Endothelial cell of umbilical vein (primary cell): Measurements from ENCODE around the gene INHBC. TPM values are rescaled to one million over a fixed set of nuclear protein-coding genes. Genes with fewer than 3 reads are reported as not detected.
A peak's percentile ranks its signal among the peaks of the same experiment; 100 is the strongest.

Experiments
- BruUV-seq: library from RNA; stranded (reverse); fragments of 400-500 nt; replicated peaks from 2 replicates; lab custom pipeline; 2021; lab: Mats Ljungman, UMichigan
- CTCF ChIA-PET: fragments of 300-600, 350-600 bp; sonication (Branson Sonifier 250); formaldehyde crosslinking; loops from one replicate; lab custom pipeline; 2021; ENCODE audit warnings: antibody characterized with exemption, inconsistent platforms; lab: Charles Lee
- POLR2A ChIA-PET: fragments of 300-600, 350-600 bp; sonication (Branson Sonifier 250); formaldehyde crosslinking; loops from one replicate; lab custom pipeline; 2021; ENCODE audit warnings: antibody characterized with exemption, inconsistent platforms; lab: Charles Lee
- DNase-seq: peaks from one replicate; pipeline ENCODE4 v3.0.0-alpha.2; 2011; ENCODE audit warnings: low read depth, low spot score
- FAIRE-seq: peaks from 2 replicates; lab custom pipeline; 2011; peaks lifted over from hg19 to GRCh38; lab: Jason Lieb, UNC
- H2AFZ ChIP-seq: 2 replicates; pipeline ENCODE4 v1.6.0; 2012; ENCODE audit warnings: low read depth, low read length, control low read depth, inconsistent platforms
- H3K27ac ChIP-seq: 2 replicates; pipeline ENCODE4 v1.5.1; 2011; ENCODE audit warnings: low read depth, mild to moderate bottlenecking, control low read depth, low read length, moderate library complexity; ENCODE audit not compliant: insufficient read depth
- H3K27me3 ChIP-seq, 2 experiments: 2 replicates each; pipeline versions ENCODE4 v1.6.0 to v1.6.1; 2011; ENCODE audit warnings: low read length in 2 of 2, mixed read lengths in 1 of 2; ENCODE audit not compliant: control insufficient read depth in 2 of 2, insufficient read depth in 2 of 2
- H3K36me3 ChIP-seq, 2 experiments: 2 replicates in 1 of 2; 3 replicates in 1 of 2; pipeline ENCODE4 v1.5.1; 2011; ENCODE audit warnings: low read length in 2 of 2, mild to moderate bottlenecking in 1 of 2, moderate library complexity in 1 of 2; ENCODE audit not compliant: control insufficient read depth in 2 of 2, insufficient read depth in 2 of 2; ENCODE audit errors: extremely low read depth in 1 of 2
- H3K4me1 ChIP-seq: 3 replicates; pipeline ENCODE4 v1.5.1; 2011; ENCODE audit warnings: mild to moderate bottlenecking, low read length; ENCODE audit not compliant: control insufficient read depth, insufficient read depth; ENCODE audit errors: extremely low read depth
- H3K4me2 ChIP-seq: 2 replicates; pipeline ENCODE4 v1.6.1; 2011; ENCODE audit warnings: low read length, control low read depth, mixed read lengths; ENCODE audit not compliant: insufficient read depth
- H3K4me3 ChIP-seq, 3 experiments: fragments of 200-600 bp in 1 of 3; sonication (generic), shearing (Covaris generic) in 1 of 3; replicated peaks in 1 of 3; 2 replicates each; pipeline ENCODE4 v1.5.1; 2011 to 2016; ENCODE audit warnings: control low read depth in 3 of 3, low read length in 3 of 3, mild to moderate bottlenecking in 2 of 3, inconsistent platforms in 1 of 3, low read depth in 1 of 3, moderate library complexity in 1 of 3; ENCODE audit not compliant: insufficient read depth in 1 of 3
- H3K79me2 ChIP-seq: 2 replicates; pipeline ENCODE4 v1.6.0; 2012; ENCODE audit warnings: low read length, inconsistent platforms; ENCODE audit not compliant: control insufficient read depth, insufficient read depth
- H3K9ac ChIP-seq: replicated peaks from 2 replicates; pipeline ENCODE3; 2011; ENCODE audit warnings: low read length, control low read depth; ENCODE audit not compliant: insufficient read depth; ENCODE audit errors: extremely low read depth
- H3K9me1 ChIP-seq: replicated peaks from 3 replicates; pipeline ENCODE4 v1.6.0; 2011; ENCODE audit warnings: mild to moderate bottlenecking, low read length; ENCODE audit not compliant: control insufficient read depth, insufficient read depth; ENCODE audit errors: extremely low read depth
- H3K9me3 ChIP-seq: replicated peaks from 2 replicates; pipeline ENCODE4 v1.5.1; 2012; ENCODE audit warnings: low read length, inconsistent platforms; ENCODE audit not compliant: control insufficient read depth, insufficient read depth
- H4K20me1 ChIP-seq: replicated peaks from 2 replicates; pipeline ENCODE3; 2011; ENCODE audit warnings: mild to moderate bottlenecking, low read length; ENCODE audit not compliant: control insufficient read depth, insufficient read depth; ENCODE audit errors: extremely low read depth
- CTCF ChIP-seq, 2 donors: IDR thresholded peaks; 1 replicate in 1 of 2; 2 replicates in 1 of 2; pipeline ENCODE4 v1.5.1; 2011; ENCODE audit warnings: low read length in 2 of 2, mild to moderate bottlenecking in 2 of 2, moderate library complexity in 2 of 2, control low read depth in 1 of 2, inconsistent platforms in 1 of 2, low read depth in 1 of 2; ENCODE audit not compliant: insufficient read depth in 1 of 2; ENCODE audit errors: extremely low read depth in 1 of 2
- EZH2 ChIP-seq: IDR thresholded peaks from 2 replicates; pipeline ENCODE4 v1.6.1; 2012; ENCODE audit warnings: borderline replicate concordance, low read depth, mild to moderate bottlenecking, moderate library complexity, low read length, inconsistent platforms; ENCODE audit not compliant: severe bottlenecking
- FOS ChIP-seq: IDR thresholded peaks from 2 replicates; pipeline ENCODE4 v1.6.1; 2011; ENCODE audit warnings: mild to moderate bottlenecking, low read length, moderate library complexity, borderline replicate concordance; ENCODE audit not compliant: insufficient read depth
- GATA2 ChIP-seq: IDR thresholded peaks from 2 replicates; pipeline ENCODE4 v1.7.0; 2011; ENCODE audit warnings: low read depth, mild to moderate bottlenecking, moderate library complexity, mixed read lengths, low read length; ENCODE audit not compliant: insufficient read length, insufficient read depth
- JUN ChIP-seq: IDR thresholded peaks from 2 replicates; pipeline ENCODE4 v1.6.1; 2011; ENCODE audit warnings: borderline replicate concordance, low read depth; ENCODE audit not compliant: insufficient read length, insufficient read depth
- MAX ChIP-seq: IDR thresholded peaks from 2 replicates; pipeline ENCODE4 v1.6.1; 2011; ENCODE audit not compliant: insufficient read depth, insufficient read length
- MYC ChIP-seq: IDR thresholded peaks from one replicate; pipeline ENCODE4 v1.6.1; 2011; ENCODE audit warnings: mild to moderate bottlenecking, low read depth, low read length
- POLR2A ChIP-seq: IDR thresholded peaks from 2 replicates; pipeline ENCODE4 v1.6.1; 2012; ENCODE audit warnings: low read depth, mild to moderate bottlenecking, control low read depth, low read length
- POLR2AphosphoS5 ChIP-seq: IDR thresholded peaks from 2 replicates; pipeline ENCODE4 v1.6.1; 2012; ENCODE audit warnings: low read depth, mild to moderate bottlenecking, control low read depth, low read length, moderate library complexity; ENCODE audit not compliant: insufficient read depth
- dilution Hi-C: fragments of 300-500 bp; cut with MboI; formaldehyde crosslinking; loops from one replicate; pipeline ENCODE4 v1.15.0; 2019; ENCODE audit warnings: low sequenced_read_pairs; ENCODE audit not compliant: extremely low pct_ligation_motif_present
- intact Hi-C: fragments of 100-400 bp; cut with micrococcal nuclease; formaldehyde crosslinking; loops from one replicate; pipeline ENCODE4 v1.10.0; 2022
- polyA plus RNA-seq, 4 experiments: library from polyadenylated mRNA; depleted of rRNA in 3 of 4; stranded (reverse) in 3 of 4; unstranded in 1 of 4; fragments of >200 nt; gene quantifications; 2 replicates each; pipeline versions ENCODE4 v1.2.1 to v1.2.3, GENCODE V29; 2011 to 2012; ENCODE audit warnings: missing spikeins in 1 of 4
- total RNA-seq: library from RNA; stranded (reverse); gene quantifications from 2 replicates; pipeline ENCODE4 v1.2.3, GENCODE V29; 2021

INHBC gene
- total and polyA plus RNA-seq, 2 donors (not counting 3 experiments of a cell fraction or from before 2014, with no cell fraction given) = not detected

GRCh38 chr12:57487055-57487596 is 52.5 kb downstream of the INHBC start:
- H3K9ac ChIP-seq = no peak overlapping the region
- CTCF ChIA-PET = interaction anchor here (1.6 kb wide), 1 partner anchor 10 kb away, joined by 5 read pairs; no protein-coding TSS in a partner anchor
- H3K9me1 ChIP-seq = no peaks in the 10 kb centered on the region
- H3K9me3 ChIP-seq = no peaks in the 10 kb centered on the region
- H3K4me3 ChIP-seq = no peak overlapping the region
- TF ChIP-seq GATA2 = no peak
- TF ChIP-seq POLR2A = no peak
- TF ChIP-seq POLR2AphosphoS5 = no peak
- no peak for TF ChIP-seq EZH2
- no peak for TF ChIP-seq JUN
- TF ChIP-seq CTCF (IDR thresholded peaks at IDR 0.05; ENCODE audit: extremely low read depth in 1 of 2, insufficient read depth in 1 of 2, low read depth in 1 of 2, low read length in 2 of 2) = no peak
- no peak for TF ChIP-seq FOS
- no peak for TF ChIP-seq MAX
- TF ChIP-seq MYC = no peak
- intact Hi-C loops (loop anchor here (5.0 kb wide), 1 partner anchor 35 kb away; the partner anchor contains the start of genes DDIT3 and MBD6), dilution Hi-C loops (no loop called here)
- no peak overlapping the region for H3K4me2 ChIP-seq
- peaks cover 9% of the 10 kb centered on the region for H3K4me1 ChIP-seq
- H4K20me1 ChIP-seq = no peaks in the 10 kb centered on the region
- TSS peak; percentile 48 for BruUV-seq
- no peak for FAIRE-seq
- peaks cover 5 to 13% of the 10 kb centered on the region in 2 experiments for H3K36me3 ChIP-seq
- peaks cover 23% of the 10 kb centered on the region for H3K79me2 ChIP-seq
- no peak for DNase-seq
- H2AFZ ChIP-seq = peak overlapping the region; percentile 45
- no peaks in the 10 kb centered on the region for H3K27me3 ChIP-seq
- no peak overlapping the region for H3K27ac ChIP-seq
- POLR2A ChIA-PET = interaction anchor here (0.7 kb wide), 1 partner anchor 17 kb away, joined by 8 read pairs; no protein-coding TSS in a partner anchor
